ENCODE results near the gene AMTN.

DNA sequence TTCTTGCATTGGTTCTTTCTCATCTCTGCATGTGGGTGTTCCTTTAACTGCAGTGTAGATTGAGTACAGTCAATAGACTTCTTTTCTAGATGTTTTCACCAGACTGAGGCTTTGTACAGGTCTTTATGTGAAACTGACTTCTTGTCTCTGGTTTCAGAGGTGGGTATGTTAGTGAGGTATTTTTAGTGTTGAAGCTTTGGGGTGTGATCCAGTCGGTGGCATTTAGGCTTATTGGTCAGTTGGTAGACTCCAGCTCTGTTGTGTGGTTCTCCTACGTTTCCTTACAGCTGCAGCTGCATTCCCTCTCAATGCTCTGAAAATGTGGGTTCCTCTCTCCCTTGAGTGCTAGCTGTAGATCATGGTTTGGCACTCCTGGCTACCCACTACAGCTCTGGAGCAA, 52.4 kb downstream of the AMTN start:
- TF ChIP-seq, protein P1, sequence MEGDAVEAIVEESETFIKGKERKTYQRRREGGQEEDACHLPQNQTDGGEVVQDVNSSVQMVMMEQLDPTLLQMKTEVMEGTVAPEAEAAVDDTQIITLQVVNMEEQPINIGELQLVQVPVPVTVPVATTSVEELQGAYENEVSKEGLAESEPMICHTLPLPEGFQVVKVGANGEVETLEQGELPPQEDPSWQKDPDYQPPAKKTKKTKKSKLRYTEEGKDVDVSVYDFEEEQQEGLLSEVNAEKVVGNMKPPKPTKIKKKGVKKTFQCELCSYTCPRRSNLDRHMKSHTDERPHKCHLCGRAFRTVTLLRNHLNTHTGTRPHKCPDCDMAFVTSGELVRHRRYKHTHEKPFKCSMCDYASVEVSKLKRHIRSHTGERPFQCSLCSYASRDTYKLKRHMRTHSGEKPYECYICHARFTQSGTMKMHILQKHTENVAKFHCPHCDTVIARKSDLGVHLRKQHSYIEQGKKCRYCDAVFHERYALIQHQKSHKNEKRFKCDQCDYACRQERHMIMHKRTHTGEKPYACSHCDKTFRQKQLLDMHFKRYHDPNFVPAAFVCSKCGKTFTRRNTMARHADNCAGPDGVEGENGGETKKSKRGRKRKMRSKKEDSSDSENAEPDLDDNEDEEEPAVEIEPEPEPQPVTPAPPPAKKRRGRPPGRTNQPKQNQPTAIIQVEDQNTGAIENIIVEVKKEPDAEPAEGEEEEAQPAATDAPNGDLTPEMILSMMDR (IDR thresholded peaks at IDR 0.05) = no peak
- TF ChIP-seq POLR2A (IDR thresholded peaks at IDR 0.05) = no peak

Measured in breast epithelium (tissue), 3 donors.